Mammary epithelial cell (primary cell): Measurements from ENCODE around the gene GNG8.

Experiments used
- CTCF ChIP-seq, 2 donors: IDR thresholded peaks in 1 of 2; conservative IDR thresholded peaks in 1 of 2; 2 replicates each; pipeline ENCODE4 v1.5.1; 2011 to 2012; ENCODE audit warnings: inconsistent platforms in 2 of 2, low read length in 2 of 2, mild to moderate bottlenecking in 2 of 2, control low read depth in 1 of 2, low read depth in 1 of 2; ENCODE audit not compliant: insufficient read depth in 1 of 2; ENCODE audit errors: extremely low read depth in 1 of 2
- EZH2 ChIP-seq: IDR thresholded peaks from 2 replicates; pipeline ENCODE4 v1.6.1; 2012; ENCODE audit warnings: low read length, inconsistent platforms, borderline replicate concordance

GRCh38 chr19:46586294-46586693, 49.7 kb downstream of the GNG8 start:
- no peak for TF ChIP-seq CTCF (conservative IDR thresholded peaks at IDR 0.05 in 1 of 2, IDR thresholded peaks at IDR 0.05 in 1 of 2; ENCODE audit: extremely low read depth in 1 of 2, insufficient read depth in 1 of 2, low read depth in 1 of 2, low read length in 2 of 2)
- no peak for TF ChIP-seq EZH2
